Hepatocyte (in vitro differentiated cells): ENCODE data around the gene CREB1.

ENCODE experiments used
- CTCF ChIP-seq: fragments of 200-600 bp; sonication (generic); IDR thresholded peaks from 2 replicates; pipeline ENCODE4 v1.5.1; 2016; ENCODE audit warnings: antibody characterized with exemption, mild to moderate bottlenecking; ENCODE audit not compliant: poor library complexity
- EZH2 ChIP-seq: fragments of 200-600 bp; sonication (generic); IDR thresholded peaks from 2 replicates; pipeline ENCODE4 v1.6.1; 2016; ENCODE audit warnings: antibody characterized with exemption, mild to moderate bottlenecking, borderline replicate concordance
- EZH2phosphoT487 ChIP-seq: fragments of 200-600 bp; sonication (generic); IDR thresholded peaks from one replicate; pipeline ENCODE4 v1.6.1; 2018; ENCODE audit warnings: antibody characterized with exemption, mild to moderate bottlenecking, low read depth, moderate library complexity; ENCODE audit not compliant: unreplicated experiment, severe bottlenecking

GRCh38 chr2:207558079-207558491 is 28.3 kb downstream of the CREB1 start:
- TF ChIP-seq CTCF = no peak
- no peak for TF ChIP-seq EZH2phosphoT487
- TF ChIP-seq EZH2 = no peak
